D721Med (cell line): Measurements from ENCODE around the gene SERPINB2.
"Not testable (repeated sequence)": the region's sequence is repeated elsewhere in the genome, so short reads cannot be mapped to it uniquely, and the experiment has no call there.

Experiments used
- DNase-seq: peaks from one replicate; pipeline ENCODE4 v3.0.0; 2011; ENCODE audit warnings: low spot score; ENCODE audit not compliant: insufficient read length
- FAIRE-seq: peaks from 2 replicates; lab custom pipeline; 2011; peaks lifted over from hg19 to GRCh38; lab: Jason Lieb, UNC
- TF ChIP-seq, protein P1 (sequence below): IDR thresholded peaks from 2 replicates; pipeline ENCODE4 v1.5.1; 2012; ENCODE audit warnings: mild to moderate bottlenecking, control low read depth; ENCODE audit not compliant: insufficient read depth; ENCODE audit errors: missing control alignments

The SERPINB2 gene

DNA sequence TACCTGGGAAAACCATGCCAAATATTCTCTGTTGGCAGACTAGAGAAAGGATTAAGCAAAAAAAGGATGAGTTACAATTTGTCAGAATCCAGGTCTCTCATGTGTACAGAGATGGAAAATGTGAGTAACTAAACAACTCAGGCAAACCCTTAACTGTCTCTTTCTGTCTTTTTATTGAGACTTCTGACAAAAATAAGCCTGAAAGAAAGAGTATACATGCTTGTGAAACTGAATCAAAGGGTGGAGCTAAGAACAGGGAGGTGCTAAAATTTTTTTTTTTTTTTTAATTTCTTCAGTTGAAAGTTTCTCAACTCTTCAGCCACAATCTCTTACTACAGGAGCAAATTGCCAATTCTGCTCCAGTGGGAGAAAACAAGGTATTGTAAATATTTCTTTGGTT lies 20.2 kb downstream of the SERPINB2 start, which contains the start of gene SERPINB10:
TSS of gene SERPINB10 (plus strand) at position 295 of the 400 bp plus-strand sequence. CDS start 7,553 bp downstream, outside the sequence.
- FAIRE-seq: no peak

DNA sequence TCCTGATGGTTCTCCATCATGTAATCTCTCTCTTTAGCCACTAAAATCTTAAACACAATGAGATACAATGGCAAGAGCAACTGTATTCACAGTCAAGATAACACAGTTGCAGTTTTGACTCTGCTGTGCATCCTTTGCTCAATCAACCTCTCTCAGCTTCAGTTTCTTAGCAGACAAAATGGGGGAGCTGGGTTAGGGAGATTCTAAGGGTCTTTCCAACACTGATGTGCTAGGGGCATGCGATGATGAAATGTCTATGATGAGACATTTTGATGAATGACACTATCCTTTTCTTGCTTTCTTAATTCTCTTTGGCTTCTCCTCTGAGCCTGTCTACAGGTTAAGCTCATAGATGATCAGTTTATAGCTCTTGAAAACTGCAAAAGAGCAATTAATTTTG lies 21.4 kb downstream of the SERPINB2 start:
- no peak for DNase-seq
- peak; percentile 94 for FAIRE-seq
- TF ChIP-seq, protein P1, sequence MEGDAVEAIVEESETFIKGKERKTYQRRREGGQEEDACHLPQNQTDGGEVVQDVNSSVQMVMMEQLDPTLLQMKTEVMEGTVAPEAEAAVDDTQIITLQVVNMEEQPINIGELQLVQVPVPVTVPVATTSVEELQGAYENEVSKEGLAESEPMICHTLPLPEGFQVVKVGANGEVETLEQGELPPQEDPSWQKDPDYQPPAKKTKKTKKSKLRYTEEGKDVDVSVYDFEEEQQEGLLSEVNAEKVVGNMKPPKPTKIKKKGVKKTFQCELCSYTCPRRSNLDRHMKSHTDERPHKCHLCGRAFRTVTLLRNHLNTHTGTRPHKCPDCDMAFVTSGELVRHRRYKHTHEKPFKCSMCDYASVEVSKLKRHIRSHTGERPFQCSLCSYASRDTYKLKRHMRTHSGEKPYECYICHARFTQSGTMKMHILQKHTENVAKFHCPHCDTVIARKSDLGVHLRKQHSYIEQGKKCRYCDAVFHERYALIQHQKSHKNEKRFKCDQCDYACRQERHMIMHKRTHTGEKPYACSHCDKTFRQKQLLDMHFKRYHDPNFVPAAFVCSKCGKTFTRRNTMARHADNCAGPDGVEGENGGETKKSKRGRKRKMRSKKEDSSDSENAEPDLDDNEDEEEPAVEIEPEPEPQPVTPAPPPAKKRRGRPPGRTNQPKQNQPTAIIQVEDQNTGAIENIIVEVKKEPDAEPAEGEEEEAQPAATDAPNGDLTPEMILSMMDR: no peak

More for the DNA sequence above, 20.2 kb downstream of the SERPINB2 start, which contains the start of gene SERPINB10:
- no peak for DNase-seq
- TF ChIP-seq, protein P1: no peak

DNA sequence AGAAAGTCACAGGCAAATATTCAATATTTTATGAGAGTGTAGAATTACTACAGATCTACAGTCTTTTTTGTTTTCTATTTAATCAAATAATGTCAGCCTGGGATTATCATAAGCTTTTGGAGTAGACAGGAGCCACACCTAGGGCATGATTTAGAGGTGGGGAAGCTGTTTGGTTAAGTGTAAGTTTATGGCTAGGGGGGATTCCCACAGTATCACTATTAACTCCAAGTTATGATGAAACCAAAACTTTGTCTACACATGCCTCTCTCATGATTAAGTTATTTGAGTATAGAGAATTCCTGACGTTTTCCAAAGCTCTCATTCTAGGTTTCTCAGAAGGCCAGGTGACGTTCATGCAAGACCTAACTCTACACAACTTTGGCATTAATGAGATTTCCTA lies 22.4 kb downstream of the SERPINB2 start:
- FAIRE-seq (no peak), DNase-seq (no peak)
- TF ChIP-seq, protein P1: no peak

DNA sequence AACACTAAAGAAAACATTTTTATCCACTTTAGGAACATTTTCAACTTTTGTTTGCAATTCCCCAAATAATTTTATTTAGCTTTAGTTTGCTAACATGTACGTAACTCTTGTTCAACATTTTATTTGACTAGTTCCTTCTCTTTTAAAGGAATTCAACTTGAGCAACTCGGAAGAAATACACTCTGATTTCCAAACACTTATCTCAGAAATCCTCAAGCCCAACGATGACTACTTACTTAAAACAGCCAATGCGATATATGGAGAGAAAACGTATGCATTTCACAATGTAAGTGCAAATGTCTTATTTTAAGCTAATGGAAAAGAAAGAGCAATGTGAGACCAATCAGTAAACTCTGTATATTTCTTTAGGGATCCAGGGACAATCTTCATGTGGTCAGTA lies 30.3 kb downstream of the SERPINB2 start:
- DNase-seq (no peak), FAIRE-seq (peak; percentile 98)

DNA sequence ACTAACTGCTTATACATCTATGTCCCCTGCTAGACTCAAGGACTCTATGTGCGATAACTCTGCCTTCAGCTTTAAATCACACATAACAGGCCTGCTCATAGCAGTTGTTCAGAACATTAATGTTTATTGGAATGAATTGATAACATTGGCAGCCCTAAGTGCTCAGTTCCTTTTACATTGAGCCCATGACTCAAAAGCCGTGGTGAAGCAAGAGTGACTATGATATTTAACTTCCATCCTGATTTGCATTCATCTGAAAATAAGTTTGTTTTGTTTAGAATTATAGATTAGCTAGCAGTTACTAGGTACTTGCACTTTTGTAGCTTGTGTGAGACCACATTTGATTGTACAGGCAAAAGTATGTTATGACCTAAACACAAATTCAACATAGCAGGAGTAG lies 34.5 kb downstream of the SERPINB2 start:
- DNase-seq (no peak), FAIRE-seq (no peak)
- TF ChIP-seq, protein P1: no peak

More for the DNA sequence above, 30.3 kb downstream of the SERPINB2 start:
- TF ChIP-seq, protein P1: no peak

DNA sequence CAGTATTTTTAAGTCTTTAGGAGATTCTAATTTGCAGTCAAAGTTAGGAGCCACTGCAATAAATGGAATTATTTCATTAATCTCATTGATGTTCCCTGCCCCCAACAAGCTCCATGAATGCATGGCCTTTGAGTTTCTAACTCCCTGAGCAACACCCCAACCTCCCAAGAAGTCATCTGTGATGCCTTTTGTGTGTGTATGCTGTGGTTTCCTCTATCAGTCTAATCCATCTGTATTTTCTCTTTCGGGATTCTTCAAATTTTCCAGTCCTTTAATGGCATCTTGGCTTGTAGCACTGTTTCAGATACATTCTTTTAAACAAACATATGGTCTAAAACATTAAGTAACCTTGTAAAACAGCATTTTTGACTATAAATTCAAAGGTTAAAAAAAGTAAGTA lies 37.0 kb downstream of the SERPINB2 start:
- no peak for FAIRE-seq
- TF ChIP-seq, protein P1: no peak
- no peak for DNase-seq

DNA sequence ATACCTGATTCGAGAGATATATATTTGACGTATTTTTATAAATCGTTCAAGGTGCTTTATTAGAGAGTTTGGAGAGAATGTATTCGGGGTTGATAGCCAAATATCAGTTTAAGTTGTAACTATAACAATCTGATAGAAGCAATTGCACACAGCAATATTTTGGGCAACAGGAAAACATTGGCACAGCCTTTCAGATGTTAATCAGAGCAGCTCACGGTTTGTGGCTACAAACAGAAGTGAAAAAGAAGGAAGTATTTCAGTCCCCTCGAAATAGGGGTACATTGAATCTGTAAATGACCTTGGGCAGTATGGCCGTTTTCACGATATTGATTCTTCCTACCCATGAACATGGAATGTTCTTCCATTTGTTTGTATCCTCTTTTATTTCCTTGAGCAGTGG lies 40.8 kb downstream of the SERPINB2 start:
- DNase-seq: no peak
- TF ChIP-seq, protein P1: no peak
- peak; percentile 96 for FAIRE-seq

DNA sequence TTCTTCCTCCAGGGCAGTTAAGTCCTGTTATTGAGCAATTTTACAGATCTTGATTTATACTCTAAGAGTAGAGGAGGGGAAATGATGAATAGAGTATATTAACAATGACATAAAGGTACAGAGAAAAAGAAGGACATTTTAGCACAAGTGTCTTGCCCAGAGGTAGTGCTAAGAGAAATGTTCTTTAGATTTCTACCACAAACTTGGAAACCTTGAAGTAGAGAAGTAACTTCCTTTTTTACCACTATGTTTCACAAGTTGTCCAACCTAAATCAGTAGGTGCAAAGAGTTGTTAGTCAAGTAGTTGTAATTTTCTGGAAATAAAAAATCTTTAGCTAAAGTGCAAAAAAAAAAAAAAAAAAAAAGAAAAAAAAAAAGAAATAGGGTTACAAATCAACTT lies 41.9 kb downstream of the SERPINB2 start:
- peak; percentile 97 for FAIRE-seq
- not testable (repeated sequence) for DNase-seq
